ENCODE data around the gene GRIP1.

DNA sequence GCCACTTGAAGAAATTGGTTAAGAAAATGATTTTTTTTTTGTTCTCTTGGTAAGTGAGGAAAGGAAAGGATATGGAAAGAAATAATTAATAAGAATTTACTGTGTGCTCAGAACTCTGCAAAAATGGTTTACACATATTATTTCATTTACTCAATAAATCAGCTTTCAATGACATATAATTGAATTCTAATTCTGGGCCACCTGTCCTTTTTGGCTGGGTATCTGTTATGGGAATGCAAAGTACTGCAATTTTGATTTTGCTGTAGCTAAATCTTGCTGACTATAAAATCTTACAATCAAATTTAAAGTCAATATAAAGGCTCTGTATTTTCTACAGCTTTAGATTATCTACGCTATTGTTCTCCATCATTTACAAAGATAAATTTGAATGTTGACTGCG, 147.1 kb downstream of the GRIP1 start:
- TF ChIP-seq MXI1 (IDR thresholded peaks at IDR 0.05; ENCODE audit: borderline replicate concordance, low read depth, low read length) (no peak), POLR2A (IDR thresholded peaks at IDR 0.05; ENCODE audit: low read depth, low read length) (no peak), CHD1 (IDR thresholded peaks at IDR 0.05; ENCODE audit: low read depth, low read length) (no peak), SMC3 (IDR thresholded peaks at IDR 0.05; ENCODE audit: low read depth, low read length) (no peak), CEBPB (IDR thresholded peaks at IDR 0.05; ENCODE audit: low read depth, low read length) (no peak), RAD21 (IDR thresholded peaks at IDR 0.05; ENCODE audit: low read length) (no peak), BHLHE40 (IDR thresholded peaks at IDR 0.05; ENCODE audit: low read depth, low read length) (no peak), MAFK (IDR thresholded peaks at IDR 0.05; ENCODE audit: low read depth, low read length) (no peak)
- TF ChIP-seq, protein P1, sequence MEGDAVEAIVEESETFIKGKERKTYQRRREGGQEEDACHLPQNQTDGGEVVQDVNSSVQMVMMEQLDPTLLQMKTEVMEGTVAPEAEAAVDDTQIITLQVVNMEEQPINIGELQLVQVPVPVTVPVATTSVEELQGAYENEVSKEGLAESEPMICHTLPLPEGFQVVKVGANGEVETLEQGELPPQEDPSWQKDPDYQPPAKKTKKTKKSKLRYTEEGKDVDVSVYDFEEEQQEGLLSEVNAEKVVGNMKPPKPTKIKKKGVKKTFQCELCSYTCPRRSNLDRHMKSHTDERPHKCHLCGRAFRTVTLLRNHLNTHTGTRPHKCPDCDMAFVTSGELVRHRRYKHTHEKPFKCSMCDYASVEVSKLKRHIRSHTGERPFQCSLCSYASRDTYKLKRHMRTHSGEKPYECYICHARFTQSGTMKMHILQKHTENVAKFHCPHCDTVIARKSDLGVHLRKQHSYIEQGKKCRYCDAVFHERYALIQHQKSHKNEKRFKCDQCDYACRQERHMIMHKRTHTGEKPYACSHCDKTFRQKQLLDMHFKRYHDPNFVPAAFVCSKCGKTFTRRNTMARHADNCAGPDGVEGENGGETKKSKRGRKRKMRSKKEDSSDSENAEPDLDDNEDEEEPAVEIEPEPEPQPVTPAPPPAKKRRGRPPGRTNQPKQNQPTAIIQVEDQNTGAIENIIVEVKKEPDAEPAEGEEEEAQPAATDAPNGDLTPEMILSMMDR (conservative IDR thresholded peaks at IDR 0.05; ENCODE audit: low read depth, low read length) = no peak
- TF ChIP-seq, protein P2, sequence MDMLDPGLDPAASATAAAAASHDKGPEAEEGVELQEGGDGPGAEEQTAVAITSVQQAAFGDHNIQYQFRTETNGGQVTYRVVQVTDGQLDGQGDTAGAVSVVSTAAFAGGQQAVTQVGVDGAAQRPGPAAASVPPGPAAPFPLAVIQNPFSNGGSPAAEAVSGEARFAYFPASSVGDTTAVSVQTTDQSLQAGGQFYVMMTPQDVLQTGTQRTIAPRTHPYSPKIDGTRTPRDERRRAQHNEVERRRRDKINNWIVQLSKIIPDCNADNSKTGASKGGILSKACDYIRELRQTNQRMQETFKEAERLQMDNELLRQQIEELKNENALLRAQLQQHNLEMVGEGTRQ (IDR thresholded peaks at IDR 0.05; ENCODE audit: low read depth, low read length) = no peak
